LNCaP clone FGC (cell line): ENCODE results near the gene PDE11A.

Source experiments
- DNase-seq: peaks from one replicate; pipeline ENCODE4 v3.0.0-alpha.2; 2011; ENCODE audit warnings: low read depth
- H3K4me3 ChIP-seq: 2 replicates; pipeline ENCODE4 v1.5.1; 2011; ENCODE audit warnings: mild to moderate bottlenecking, low read depth, low read length, control low read depth
- TF ChIP-seq, protein P1 (sequence below): IDR thresholded peaks from 2 replicates; pipeline ENCODE4 v1.5.1; 2012; ENCODE audit warnings: mild to moderate bottlenecking; ENCODE audit not compliant: control insufficient read depth, insufficient read depth; ENCODE audit errors: extremely low read depth

The PDE11A gene

DNA sequence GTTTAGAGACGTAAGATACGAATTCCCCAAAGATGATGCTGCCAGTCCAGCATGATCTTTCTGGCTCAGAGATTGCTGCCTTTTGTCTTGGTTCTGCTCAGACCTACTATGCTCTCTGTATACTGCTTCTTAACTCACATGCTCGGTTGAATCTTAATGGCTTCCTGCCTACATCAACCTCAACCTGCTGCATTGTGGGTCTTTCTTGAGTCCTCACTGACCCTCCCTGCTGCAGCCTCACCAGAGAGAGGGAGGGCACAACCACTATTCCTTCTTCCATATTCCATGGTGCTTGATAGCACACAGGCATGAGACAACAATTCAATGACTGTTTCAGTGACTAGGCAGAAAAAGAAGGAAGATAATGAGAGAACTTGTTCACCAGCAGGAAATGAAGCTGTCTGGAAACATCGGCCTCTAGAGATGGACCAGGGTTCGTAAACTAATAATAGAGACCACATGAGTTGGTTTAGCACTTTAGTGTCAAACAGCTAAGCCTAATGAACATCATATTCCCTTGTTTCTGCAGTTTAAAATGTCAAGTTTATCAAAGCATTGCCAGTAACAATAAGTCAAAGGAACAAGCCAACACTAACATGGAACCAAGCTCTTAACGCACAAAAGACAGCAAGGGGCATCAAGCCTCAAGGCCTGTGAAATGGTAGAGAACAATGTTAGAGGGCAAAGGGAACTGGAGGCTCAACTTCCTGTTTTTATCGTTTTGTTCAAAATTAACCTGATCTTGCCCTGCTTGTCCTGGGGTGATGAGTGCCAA lies 333.9 kb downstream of the PDE11A start:
- TF ChIP-seq, protein P1, sequence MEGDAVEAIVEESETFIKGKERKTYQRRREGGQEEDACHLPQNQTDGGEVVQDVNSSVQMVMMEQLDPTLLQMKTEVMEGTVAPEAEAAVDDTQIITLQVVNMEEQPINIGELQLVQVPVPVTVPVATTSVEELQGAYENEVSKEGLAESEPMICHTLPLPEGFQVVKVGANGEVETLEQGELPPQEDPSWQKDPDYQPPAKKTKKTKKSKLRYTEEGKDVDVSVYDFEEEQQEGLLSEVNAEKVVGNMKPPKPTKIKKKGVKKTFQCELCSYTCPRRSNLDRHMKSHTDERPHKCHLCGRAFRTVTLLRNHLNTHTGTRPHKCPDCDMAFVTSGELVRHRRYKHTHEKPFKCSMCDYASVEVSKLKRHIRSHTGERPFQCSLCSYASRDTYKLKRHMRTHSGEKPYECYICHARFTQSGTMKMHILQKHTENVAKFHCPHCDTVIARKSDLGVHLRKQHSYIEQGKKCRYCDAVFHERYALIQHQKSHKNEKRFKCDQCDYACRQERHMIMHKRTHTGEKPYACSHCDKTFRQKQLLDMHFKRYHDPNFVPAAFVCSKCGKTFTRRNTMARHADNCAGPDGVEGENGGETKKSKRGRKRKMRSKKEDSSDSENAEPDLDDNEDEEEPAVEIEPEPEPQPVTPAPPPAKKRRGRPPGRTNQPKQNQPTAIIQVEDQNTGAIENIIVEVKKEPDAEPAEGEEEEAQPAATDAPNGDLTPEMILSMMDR: no peak
- no peak overlapping the region for H3K4me3 ChIP-seq
- DNase-seq: no peak

GRCh38 chr2:177735318-177735803 lies 337.2 kb downstream of the PDE11A start:
- DNase-seq: no peak
- TF ChIP-seq, protein P1: no peak
- no peak overlapping the region for H3K4me3 ChIP-seq

DNA sequence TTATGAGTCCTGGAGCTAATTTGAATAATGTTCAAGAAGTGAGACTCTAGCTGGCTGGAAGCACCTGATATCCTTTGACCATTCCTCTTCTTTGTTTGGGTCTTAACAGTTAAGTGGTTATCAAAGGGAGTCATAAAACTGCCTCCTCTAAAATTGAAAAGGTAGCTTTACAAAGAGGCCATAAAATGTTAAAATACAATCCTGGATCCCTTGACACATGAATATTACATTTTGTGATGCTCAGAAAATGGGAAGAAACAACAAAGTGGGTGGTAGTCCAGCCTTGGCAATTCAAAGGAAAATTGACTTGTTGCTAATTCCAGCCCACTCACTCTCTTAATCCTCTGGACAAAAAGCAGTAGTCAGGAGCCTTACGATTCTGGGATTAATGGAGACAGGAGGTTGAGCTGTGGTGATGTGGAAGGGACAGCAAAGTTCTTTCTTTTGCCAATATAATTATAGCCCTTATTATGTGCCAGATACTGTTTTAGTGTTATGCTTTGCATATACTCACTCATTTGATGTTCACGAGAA lies 339.2 kb downstream of the PDE11A start:
- DNase-seq: no peak
- no peak overlapping the region for H3K4me3 ChIP-seq
- TF ChIP-seq, protein P1: no peak

DNA sequence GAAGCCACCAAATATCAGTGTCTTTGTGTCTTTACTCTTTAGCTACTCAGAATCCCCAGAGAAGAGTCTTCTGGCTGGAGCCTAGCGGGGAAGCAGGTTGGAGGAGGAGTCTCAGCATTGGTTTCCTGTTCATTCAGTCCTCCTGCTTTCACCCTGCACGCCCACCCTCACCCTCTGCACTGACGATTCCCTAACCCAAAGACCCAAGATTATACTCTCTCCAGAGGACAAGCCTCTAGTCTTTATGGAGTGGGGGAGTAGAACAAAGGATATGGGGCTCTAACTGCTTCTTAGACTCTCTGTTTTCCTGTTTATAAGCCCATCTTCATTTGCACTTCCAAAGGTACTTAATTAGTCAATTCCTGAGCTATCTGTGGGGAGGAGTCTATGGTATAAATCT lies 341.2 kb downstream of the PDE11A start:
- DNase-seq: no peak
- TF ChIP-seq, protein P1: no peak
- H3K4me3 ChIP-seq: no peak overlapping the region

- TF ChIP-seq, protein P1: no peak
- H3K4me3 ChIP-seq: no peak overlapping the region
- DNase-seq: no peak
These were observed 341.8 kb downstream of the PDE11A start for GRCh38 chr2:177730792-177731191.

DNA sequence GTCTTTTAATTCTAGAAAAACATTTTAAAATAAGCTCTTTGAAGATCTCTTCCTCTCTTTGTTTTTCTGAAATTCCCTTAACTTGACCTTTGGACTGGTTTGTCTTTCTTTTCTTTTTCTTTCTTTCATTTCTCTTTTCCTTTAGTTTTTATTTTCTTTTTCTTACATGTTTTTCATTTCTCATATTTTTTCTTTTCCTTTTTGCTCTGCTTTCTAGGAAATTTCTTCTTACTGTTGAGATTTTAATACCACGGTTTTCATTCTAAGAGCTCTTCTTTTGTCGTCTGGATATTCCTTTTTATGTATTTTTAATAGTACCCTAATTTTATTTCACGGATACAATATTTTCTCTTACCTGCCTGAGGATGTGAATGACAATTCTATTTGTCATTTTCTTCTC lies 342.2 kb downstream of the PDE11A start:
- no peak for DNase-seq
- TF ChIP-seq, protein P1: no peak
- H3K4me3 ChIP-seq: no peak overlapping the region
